ENCODE results near the gene CASP3.
A peak's percentile ranks its signal among the peaks of the same experiment; 100 is the strongest.
"Not testable (repeated sequence)": the region's sequence is repeated elsewhere in the genome, so short reads cannot be mapped to it uniquely, and the experiment has no call there.

The CASP3 gene

DNA sequence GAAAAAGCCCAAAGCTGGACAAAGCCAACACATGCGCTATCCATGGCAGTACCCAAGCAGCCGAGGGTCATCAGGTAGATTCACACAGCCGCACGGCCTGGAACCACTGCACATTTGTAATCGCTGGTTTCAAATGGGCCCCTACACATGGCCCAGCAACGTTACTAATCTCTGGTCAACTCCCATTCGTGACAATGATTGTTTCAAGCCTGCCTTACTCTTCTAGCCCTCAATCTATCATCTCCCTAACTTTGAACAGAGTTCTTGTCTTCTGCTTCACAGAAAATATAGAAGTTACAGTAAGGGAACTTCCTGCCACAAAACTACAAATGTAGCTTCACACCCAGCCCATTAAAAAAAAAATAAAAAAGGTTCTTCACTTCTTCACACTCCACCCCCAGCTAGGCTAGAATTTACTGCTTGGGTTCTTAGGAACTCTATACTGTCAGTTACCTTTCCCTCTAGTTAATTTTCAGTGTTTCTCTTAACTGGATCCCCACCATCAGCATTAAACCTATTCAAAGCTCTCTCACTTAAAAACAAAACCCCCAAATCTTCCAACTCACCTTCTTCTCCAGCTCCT is 24.2 kb downstream of the CASP3 start:
- no peak for DNase-seq (ENCODE audit: extremely low spot score)
- CTCF ChIA-PET = interaction anchor here (0.9 to 2.0 kb wide), 3 partner anchors 19 to 78 kb away, joined by 3 to 4 read pairs (median 3); no protein-coding TSS in a partner anchor

DNA sequence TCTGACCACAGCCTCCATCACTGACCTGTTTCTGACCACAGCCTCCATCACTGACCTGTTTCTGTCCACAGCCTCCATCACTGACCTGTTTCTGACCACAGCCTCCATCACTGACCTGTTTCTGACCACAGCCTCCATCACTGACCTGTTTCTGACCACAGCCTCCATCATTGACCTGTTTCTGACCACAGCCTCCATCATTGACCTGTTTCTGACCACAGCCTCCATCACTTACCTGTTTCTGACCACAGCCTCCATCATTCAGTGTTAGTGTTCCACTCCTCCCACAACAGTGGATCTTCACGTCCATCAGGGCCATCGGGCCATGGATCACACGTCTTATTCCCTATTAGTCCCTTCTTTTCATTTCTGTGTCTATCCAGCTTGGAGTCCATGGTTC is 24.7 kb downstream of the CASP3 start:
- DNase-seq (ENCODE audit: extremely low spot score); POLR2A ChIA-PET: not testable (repeated sequence)
- CTCF ChIA-PET = interaction anchor here (1.4 to 2.0 kb wide), 2 partner anchors 20 to 77 kb away, joined by 3 to 4 read pairs; no protein-coding TSS in a partner anchor

More for the DNA sequence above, 24.2 kb downstream of the CASP3 start:
- TF ChIP-seq, protein P1, sequence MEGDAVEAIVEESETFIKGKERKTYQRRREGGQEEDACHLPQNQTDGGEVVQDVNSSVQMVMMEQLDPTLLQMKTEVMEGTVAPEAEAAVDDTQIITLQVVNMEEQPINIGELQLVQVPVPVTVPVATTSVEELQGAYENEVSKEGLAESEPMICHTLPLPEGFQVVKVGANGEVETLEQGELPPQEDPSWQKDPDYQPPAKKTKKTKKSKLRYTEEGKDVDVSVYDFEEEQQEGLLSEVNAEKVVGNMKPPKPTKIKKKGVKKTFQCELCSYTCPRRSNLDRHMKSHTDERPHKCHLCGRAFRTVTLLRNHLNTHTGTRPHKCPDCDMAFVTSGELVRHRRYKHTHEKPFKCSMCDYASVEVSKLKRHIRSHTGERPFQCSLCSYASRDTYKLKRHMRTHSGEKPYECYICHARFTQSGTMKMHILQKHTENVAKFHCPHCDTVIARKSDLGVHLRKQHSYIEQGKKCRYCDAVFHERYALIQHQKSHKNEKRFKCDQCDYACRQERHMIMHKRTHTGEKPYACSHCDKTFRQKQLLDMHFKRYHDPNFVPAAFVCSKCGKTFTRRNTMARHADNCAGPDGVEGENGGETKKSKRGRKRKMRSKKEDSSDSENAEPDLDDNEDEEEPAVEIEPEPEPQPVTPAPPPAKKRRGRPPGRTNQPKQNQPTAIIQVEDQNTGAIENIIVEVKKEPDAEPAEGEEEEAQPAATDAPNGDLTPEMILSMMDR (IDR thresholded peaks at IDR 0.05; ENCODE audit: control extremely low read depth, extremely low read depth, low read depth, missing control alignments) = no peak
- POLR2A ChIA-PET = no interaction called here

DNA sequence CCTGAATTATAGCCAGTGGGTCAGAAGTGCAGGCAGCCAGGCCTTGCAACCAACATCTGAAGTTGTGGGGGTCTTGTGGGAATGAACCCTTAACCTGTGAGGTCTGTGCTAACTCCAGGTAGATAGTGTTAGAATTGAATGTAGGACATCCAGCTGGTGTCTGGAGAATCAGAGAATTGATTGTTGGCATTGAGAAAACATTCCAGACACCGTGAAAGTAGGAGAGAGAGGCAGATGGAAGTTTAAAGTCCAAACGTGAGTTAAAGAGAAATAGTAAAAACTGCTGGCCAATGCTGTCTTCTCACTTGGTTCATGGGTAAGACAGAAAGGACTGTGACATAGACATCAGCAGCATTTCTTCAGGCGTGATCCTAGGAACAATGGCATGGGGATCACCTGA is 27.7 kb downstream of the CASP3 start:
- CTCF ChIA-PET = no interaction called here
- TF ChIP-seq, protein P1 (IDR thresholded peaks at IDR 0.05; ENCODE audit: control extremely low read depth, extremely low read depth, low read depth, missing control alignments) = no peak
- DNase-seq (ENCODE audit: extremely low spot score) = no peak
- POLR2A ChIA-PET = no interaction called here

DNA sequence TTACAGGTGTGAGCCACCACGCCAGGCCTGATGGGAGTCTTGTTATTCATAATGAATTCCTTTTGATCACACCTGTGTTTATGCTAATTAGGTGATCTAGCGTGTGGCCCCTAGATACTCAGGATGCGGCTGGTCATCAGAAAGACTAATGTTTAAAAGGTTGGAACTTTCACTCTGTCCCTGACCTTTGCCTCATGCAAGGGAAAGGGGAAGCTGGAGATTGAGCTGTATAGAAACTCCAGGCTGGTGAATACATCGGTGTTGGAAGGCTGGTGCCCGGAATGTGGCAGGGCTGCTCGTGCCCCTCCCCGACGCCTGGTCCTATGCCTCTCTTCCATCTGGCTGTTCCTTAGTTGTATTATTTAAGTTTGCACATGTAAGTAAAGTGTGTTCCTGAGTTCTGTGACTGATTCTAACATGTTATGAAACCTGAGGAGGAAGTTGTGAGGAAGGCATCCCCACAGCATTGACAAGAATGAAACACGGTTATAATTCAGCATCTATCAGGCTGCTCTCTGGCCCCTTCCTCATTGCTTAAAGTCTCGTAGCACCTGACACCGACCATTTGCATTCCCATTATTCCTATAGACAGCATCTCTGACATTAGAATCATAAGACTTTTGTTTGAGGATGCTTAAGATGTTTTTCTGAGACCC is 28.9 kb downstream of the CASP3 start:
- POLR2A ChIA-PET = interaction anchor here (0.6 kb wide), 1 partner anchor 22 kb away, joined by 4 read pairs; no protein-coding TSS in a partner anchor
- CTCF ChIA-PET = interaction anchor here (1.4 kb wide), 1 partner anchor 9 kb away, joined by 4 read pairs; no protein-coding TSS in a partner anchor

DNA sequence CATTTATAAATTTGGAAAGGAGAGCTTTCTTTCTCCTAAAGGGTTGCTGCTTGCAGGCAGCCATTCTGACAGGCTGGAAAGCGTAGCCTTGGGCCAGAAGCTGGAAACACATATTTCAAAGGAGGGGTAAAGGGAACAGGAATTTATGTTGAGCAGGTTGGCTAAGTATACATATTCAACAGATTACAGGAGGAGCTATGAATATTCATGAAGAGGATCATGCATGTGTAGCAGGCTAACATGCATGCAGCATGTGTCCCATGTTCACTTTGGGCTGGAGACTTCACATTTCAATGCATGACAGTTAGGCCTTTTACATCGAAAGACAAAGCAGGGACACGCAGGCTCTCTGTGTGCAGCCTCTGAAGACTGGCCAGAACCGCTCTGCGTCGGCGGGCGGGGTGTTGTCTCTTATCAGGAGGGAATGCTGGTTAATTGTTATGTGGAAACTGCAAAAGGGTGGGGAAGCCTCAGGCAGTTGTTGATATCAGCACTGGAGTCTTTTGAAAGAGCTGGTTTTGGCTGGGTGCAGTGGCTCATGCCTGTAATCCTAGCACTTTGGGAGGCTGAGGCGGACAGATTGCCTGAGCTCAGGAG is 31.5 kb downstream of the CASP3 start:
- ChIA-PET POLR2A (interaction anchor here (1.0 to 1.1 kb wide), 2 partner anchors 31 to 32 kb away, joined by 4 read pairs; partner anchors contain the start of genes CASP3 and PRIMPOL), CTCF (interaction anchor here (0.9 to 4.9 kb wide), 4 partner anchors 11 to 354 kb away, joined by 3 to 20 read pairs (median 8); no protein-coding TSS in a partner anchor)
- DNase-seq (ENCODE audit: extremely low spot score) = no peak
- TF ChIP-seq, protein P1 (IDR thresholded peaks at IDR 0.05; ENCODE audit: control extremely low read depth, extremely low read depth, low read depth, missing control alignments) = no peak

More for the DNA sequence above, 28.9 kb downstream of the CASP3 start:
- no peak for DNase-seq (ENCODE audit: extremely low spot score)
- TF ChIP-seq, protein P1 (IDR thresholded peaks at IDR 0.05; ENCODE audit: control extremely low read depth, extremely low read depth, low read depth, missing control alignments) = no peak

DNA sequence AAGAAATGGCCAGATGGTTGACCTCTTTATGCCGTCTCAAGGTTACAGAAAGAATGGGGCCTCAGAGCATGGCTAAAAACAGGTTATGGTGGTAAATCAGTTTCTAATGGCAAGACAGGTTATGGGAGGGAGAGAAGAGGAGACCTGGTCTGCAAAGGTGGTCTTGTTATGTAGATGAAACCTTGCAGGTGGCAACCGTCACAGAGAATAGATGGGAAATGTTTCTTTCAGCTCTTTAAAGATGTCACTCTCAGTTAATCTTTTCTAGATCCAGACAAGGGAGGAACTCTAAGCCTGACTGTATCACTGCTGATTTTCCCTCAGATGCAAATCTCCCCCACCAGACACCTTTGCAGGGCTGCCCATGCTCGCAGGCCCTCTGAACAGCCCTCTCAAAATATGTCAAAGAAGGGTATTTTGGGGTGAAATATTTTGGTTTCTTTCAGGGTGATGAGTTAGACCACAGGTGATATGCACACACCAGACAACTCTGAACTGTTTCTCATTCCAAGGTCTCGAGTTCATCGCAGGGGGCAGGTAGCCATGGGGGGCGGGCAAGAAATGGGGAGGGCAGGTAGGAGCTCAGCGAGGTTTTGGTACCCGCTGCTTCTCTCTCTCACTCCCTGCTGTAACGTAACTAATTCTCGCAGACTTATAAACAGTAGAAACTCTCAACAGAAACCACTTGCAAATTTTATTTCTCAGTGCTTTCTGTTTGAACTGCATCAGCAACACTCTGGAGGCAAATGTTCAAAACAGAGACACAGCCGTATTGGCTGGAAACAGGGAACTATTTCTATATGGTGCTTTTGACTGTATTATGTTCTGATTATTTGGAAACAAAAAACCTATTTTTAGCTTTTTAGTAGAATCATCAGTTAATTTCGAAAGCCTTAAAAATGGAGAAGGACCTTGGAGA is 32.4 kb downstream of the CASP3 start:
- CTCF ChIA-PET = interaction anchor here (0.9 to 4.9 kb wide), 3 partner anchors 11 to 353 kb away, joined by 3 to 20 read pairs (median 12); no protein-coding TSS in a partner anchor
- TF ChIP-seq, protein P1 (IDR thresholded peaks at IDR 0.05; ENCODE audit: control extremely low read depth, extremely low read depth, low read depth, missing control alignments) = no peak
- peak; percentile 57 for DNase-seq (ENCODE audit: extremely low spot score)
- POLR2A ChIA-PET = interaction anchor here (1.1 kb wide), 1 partner anchor 33 kb away, joined by 4 read pairs; the partner anchor contains the start of gene PRIMPOL

DNA sequence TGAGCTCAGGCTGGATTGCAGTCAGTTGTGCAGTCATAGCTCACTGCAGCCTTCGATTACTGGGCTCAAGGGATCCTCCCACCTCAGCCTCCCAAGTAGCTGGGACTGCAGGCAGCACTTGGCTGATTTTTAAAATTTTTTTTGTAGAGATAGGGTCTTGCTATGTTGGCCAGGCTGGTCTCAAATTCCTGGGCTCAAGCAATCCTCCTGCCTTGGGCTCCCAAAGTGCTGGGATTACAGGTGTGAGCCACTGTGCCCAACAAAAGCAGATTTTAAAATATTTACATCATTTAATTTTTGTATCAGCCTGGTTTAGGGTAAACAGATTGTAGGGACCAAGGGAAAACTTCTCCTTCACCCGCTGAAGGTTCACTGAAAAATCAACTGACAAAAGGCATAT is 33.1 kb downstream of the CASP3 start:
- CTCF ChIA-PET = interaction anchor here (4.9 kb wide), 1 partner anchor 12 kb away, joined by 20 read pairs; no protein-coding TSS in a partner anchor
- DNase-seq (ENCODE audit: extremely low spot score); POLR2A ChIA-PET: not testable (repeated sequence)

Data from GM10248 (cell line).